Hypothalamus (tissue), 51 donors: ENCODE measurements around the gene RARRES1.

Experiments used
- DNase-seq, 51 donors: peaks; one replicate each; lab custom pipeline; 2025; lab: John Stamatoyannopoulos, UW

Gene RARRES1

GRCh38 chr3:158731938-158732855, at the start of gene RARRES1:
Gene RARRES1, minus strand, starts transcription at chr3:158732457. Its CDS starts 42 bp downstream, at chr3:158732415.
- peak in 25 of 51 donors; percentile 7 to 62 (median 33) for DNase-seq

GRCh38 chr3:158781849-158782248, 49.6 kb upstream of the RARRES1 start:
- DNase-seq = no peak

- no peak for DNase-seq
Measured at GRCh38 chr3:158781191-158781590, 48.9 kb upstream of the RARRES1 start.

- no peak for DNase-seq
Measured at GRCh38 chr3:158780766-158781165, 48.5 kb upstream of the RARRES1 start.

- DNase-seq = no peak
Measured at GRCh38 chr3:158777161-158777873, 45.1 kb upstream of the RARRES1 start.

GRCh38 chr3:158776531-158776930, 44.3 kb upstream of the RARRES1 start:
- no peak for DNase-seq

GRCh38 chr3:158775426-158776410, 43.5 kb upstream of the RARRES1 start:
- DNase-seq = no peak

- DNase-seq = no peak
Measured at GRCh38 chr3:158774965-158775364, 42.7 kb upstream of the RARRES1 start.

- no peak for DNase-seq
Measured at GRCh38 chr3:158773845-158774830, 41.9 kb upstream of the RARRES1 start.

- no peak for DNase-seq
Measured at GRCh38 chr3:158773166-158773565, 40.9 kb upstream of the RARRES1 start.

- no peak for DNase-seq
Measured at GRCh38 chr3:158771982-158772381, 39.7 kb upstream of the RARRES1 start.

GRCh38 chr3:158771577-158771976, 39.3 kb upstream of the RARRES1 start:
- DNase-seq = no peak

- DNase-seq = no peak
Measured at GRCh38 chr3:158770741-158771350, 38.6 kb upstream of the RARRES1 start.

GRCh38 chr3:158769952-158770740, 37.9 kb upstream of the RARRES1 start:
- no peak for DNase-seq

- DNase-seq = no peak
Measured at GRCh38 chr3:158769549-158769948, 37.3 kb upstream of the RARRES1 start.

- DNase-seq = no peak
Measured at GRCh38 chr3:158768881-158769543, 36.8 kb upstream of the RARRES1 start.

- DNase-seq = peak in 6 of 51 donors; percentile 4 to 21 (median 8)
Measured at GRCh38 chr3:158768361-158768787, 36.1 kb upstream of the RARRES1 start.
